GM23248 (cell line): ENCODE data around the gene DHH. TPM values are rescaled to one million over a fixed set of nuclear protein-coding genes. Genes with fewer than 3 reads are reported as not detected.

Experiments used
- DNase-seq: peaks from one replicate; pipeline ENCODE4 v3.0.0-alpha.2; 2015
- H2AFZ ChIP-seq: fragments of 200-600 bp; sonication (generic); 2 replicates; pipeline ENCODE4 v1.6.1; 2016; ENCODE audit warnings: antibody characterized with exemption
- H3F3A ChIP-seq: fragments of 200-600 bp; sonication (generic); 2 replicates; pipeline ENCODE4 v1.6.1; 2016; ENCODE audit warnings: mild to moderate bottlenecking, antibody characterized with exemption, mixed run types; ENCODE audit not compliant: insufficient read depth
- H3K27ac ChIP-seq: fragments of 200-600 bp; sonication (generic); 2 replicates; pipeline ENCODE4 v1.5.1; 2016; ENCODE audit warnings: mild to moderate bottlenecking
- H3K27me3 ChIP-seq: fragments of 200-600 bp; sonication (generic); replicated peaks from 2 replicates; pipeline ENCODE4 v1.6.1; 2016; ENCODE audit warnings: mild to moderate bottlenecking; ENCODE audit not compliant: insufficient read depth
- H3K36me3 ChIP-seq: fragments of 200-600 bp; sonication (generic); 2 replicates; pipeline ENCODE4 v1.6.1; 2016; ENCODE audit warnings: low read depth, mild to moderate bottlenecking
- H3K4me1 ChIP-seq: fragments of 200-600 bp; sonication (generic); 2 replicates; pipeline ENCODE4 v1.6.1; 2016; ENCODE audit warnings: mild to moderate bottlenecking; ENCODE audit not compliant: insufficient read depth
- H3K4me2 ChIP-seq: fragments of 200-600 bp; sonication (generic); one replicate; pipeline ENCODE4 v1.6.1; 2016; ENCODE audit warnings: mild to moderate bottlenecking; ENCODE audit not compliant: unreplicated experiment
- H3K4me3 ChIP-seq: fragments of 200-600 bp; sonication (generic); 2 replicates; pipeline ENCODE4 v1.5.1; 2016; ENCODE audit warnings: mild to moderate bottlenecking
- H3K79me2 ChIP-seq: fragments of 200-600 bp; sonication (generic); 2 replicates; pipeline ENCODE4 v1.6.1; 2016; ENCODE audit warnings: mild to moderate bottlenecking; ENCODE audit not compliant: insufficient read depth
- H3K9ac ChIP-seq: fragments of 200-600 bp; sonication (generic); 2 replicates; pipeline ENCODE4 v1.6.1; 2016; ENCODE audit warnings: mild to moderate bottlenecking
- H3K9me2 ChIP-seq: fragments of 200-600 bp; sonication (generic); 2 replicates; pipeline ENCODE4 v1.6.1; 2016; ENCODE audit warnings: mixed run types, mild to moderate bottlenecking, moderate library complexity; ENCODE audit not compliant: insufficient read depth
- H3K9me3 ChIP-seq: fragments of 200-600 bp; sonication (generic); one replicate; pipeline ENCODE4 v1.6.1; 2017; ENCODE audit warnings: low read depth
- H4K20me1 ChIP-seq: fragments of 200-600 bp; sonication (generic); 2 replicates; pipeline ENCODE4 v1.6.0; 2016; ENCODE audit not compliant: insufficient read depth
- EZH2 ChIP-seq: fragments of 200-600 bp; sonication (generic); IDR thresholded peaks from 2 replicates; pipeline ENCODE4 v1.6.1; 2018; ENCODE audit warnings: antibody characterized with exemption, mild to moderate bottlenecking; ENCODE audit not compliant: insufficient read depth, poor library complexity, severe bottlenecking
- EZH2phosphoT487 ChIP-seq: fragments of 200-600 bp; sonication (generic); IDR thresholded peaks from 2 replicates; pipeline ENCODE4 v1.6.1; 2018; ENCODE audit warnings: antibody characterized with exemption, moderate library complexity, mild to moderate bottlenecking, low read depth; ENCODE audit not compliant: insufficient read depth
- WGBS, 2 experiments: methylation state at CpG; one replicate each; pipeline ENCODE4 v1.1.6; 2015 to 2017; ENCODE audit warnings: low lambda C conversion rate in 2 of 2, low coverage in 1 of 2; ENCODE audit errors: missing lambda C conversion rate in 2 of 2; 5-methylcytosine and 5-hydroxymethylcytosine counted together
- in situ Hi-C: fragments of 300-500 bp; cut with MboI; formaldehyde crosslinking; loops from 2 replicates; pipeline ENCODE4 v1.15.0; 2020
- polyA plus RNA-seq: library from polyadenylated mRNA; unstranded; fragments of >200 nt; fragmentation: Nextera tagmentation; extraction: Ambion mirVana; gene quantifications from 2 replicates; pipeline ENCODE4 v1.2.1, GENCODE V29; 2016
- total RNA-seq: library from RNA; depleted of rRNA; stranded (reverse); fragments of >200 nt; shearing (Covaris generic); gene quantifications from 2 replicates; pipeline ENCODE4 v1.2.3, GENCODE V29; 2014

DHH gene
- total and polyA plus RNA-seq, 2 experiments from 2014 or later, result not detected

- no peak for TF ChIP-seq EZH2
- no peak for TF ChIP-seq EZH2phosphoT487
- Histone ChIP-seq H4K20me1 (no peaks in the 10 kb centered on the region), H3K4me1 (0 out of 2 replicates have a peak, but pooled peaks cover 4% of the 10 kb centered on the region), H3K9me3 (no peaks in the 10 kb centered on the region), H3K36me3 (peaks cover 14% of the 10 kb centered on the region), H3F3A (0 out of 2 replicates have a peak, but pooled peaks cover 16% of the 10 kb centered on the region), H3K4me3 (no peak overlapping the region), H3K27ac (no peak overlapping the region), H3K27me3 (peaks cover 18% of the 10 kb centered on the region), H3K9me2 (no peaks in the 10 kb centered on the region), H3K9ac (no peak overlapping the region), H2AFZ (no peak overlapping the region), H3K79me2 (peaks cover 6% of the 10 kb centered on the region; the same call in 1 of the 2 replicates), H3K4me2 (no peak overlapping the region)
- DNase-seq, result peak; percentile 50
- in situ Hi-C loops, result loop anchor here (10.0 kb wide), 1 partner anchor 137 kb away; no protein-coding TSS in a partner anchor
- WGBS, 2 experiments, result 65 to 69% methylated on average over 4 of the region's 4 CpGs
These were observed 3.4 kb upstream of the DHH start for GRCh38 chr12:49098035-49098451.

GRCh38 chr12:49097381-49097780 is 2.8 kb upstream of the DHH start:
- Histone ChIP-seq H3K27ac (no peak overlapping the region), H3K9me3 (no peaks in the 10 kb centered on the region), H3K4me3 (no peak overlapping the region), H3K9ac (no peak overlapping the region), H3K36me3 (peaks cover 11% of the 10 kb centered on the region), H3K9me2 (no peaks in the 10 kb centered on the region), H3K79me2 (no peaks in the 10 kb centered on the region), H4K20me1 (no peaks in the 10 kb centered on the region), H3K4me2 (no peak overlapping the region), H2AFZ (no peak overlapping the region), H3K4me1 (peaks cover 7% of the 10 kb centered on the region; the same call in 1 of the 2 replicates), H3F3A (0 out of 2 replicates have a peak, but pooled peaks cover 16% of the 10 kb centered on the region), H3K27me3 (peaks cover 19% of the 10 kb centered on the region)
- in situ Hi-C loops, result loop anchor here (10.0 kb wide), 1 partner anchor 137 kb away; no protein-coding TSS in a partner anchor
- 84 to 88% methylated on average over 3 of the region's 3 CpGs for WGBS, 2 experiments
- no peak for TF ChIP-seq EZH2phosphoT487
- no peak for TF ChIP-seq EZH2
- no peak for DNase-seq

- Histone ChIP-seq H3K4me1 (peaks cover 14% of the 10 kb centered on the region; the same call in 1 of the 2 replicates), H3K9ac (no peak overlapping the region), H3K9me3 (no peaks in the 10 kb centered on the region), H3K27ac (no peak overlapping the region), H3F3A (peaks cover 16% of the 10 kb centered on the region; the same call in 1 of the 2 replicates), H3K9me2 (no peaks in the 10 kb centered on the region), H3K4me2 (no peak overlapping the region), H2AFZ (no peak overlapping the region), H4K20me1 (no peaks in the 10 kb centered on the region), H3K36me3 (peaks cover 3% of the 10 kb centered on the region; the same call in 1 of the 2 replicates), H3K4me3 (no peak overlapping the region), H3K27me3 (peaks cover 19% of the 10 kb centered on the region), H3K79me2 (no peaks in the 10 kb centered on the region)
- no peak for DNase-seq
- TF ChIP-seq EZH2phosphoT487 (no peak), EZH2 (no peak)
- in situ Hi-C loops, result loop anchor here (10.0 kb wide), 1 partner anchor 140 kb away; no protein-coding TSS in a partner anchor
- 63 to 72% methylated on average over 2 of the region's 2 CpGs for WGBS, 2 experiments
These were observed 369 bp upstream of the DHH start for GRCh38 chr12:49094975-49095365.

GRCh38 chr12:49093792-49094159 is 825 bp downstream of the DHH start:
- peaks cover 19% of the 10 kb centered on the region for H3K27me3 ChIP-seq
- H3K9ac ChIP-seq, result no peak overlapping the region
- H3K9me3 ChIP-seq, result no peaks in the 10 kb centered on the region
- no peak for DNase-seq
- H2AFZ ChIP-seq, result no peak overlapping the region
- peaks cover 3% of the 10 kb centered on the region; the same call in 1 of the 2 replicates for H3K36me3 ChIP-seq
- no peaks in the 10 kb centered on the region for H3K9me2 ChIP-seq
- peaks cover 16% of the 10 kb centered on the region; the same call in 1 of the 2 replicates for H3F3A ChIP-seq
- H3K79me2 ChIP-seq, result no peaks in the 10 kb centered on the region
- H4K20me1 ChIP-seq, result no peaks in the 10 kb centered on the region
- no peak for TF ChIP-seq EZH2
- TF ChIP-seq EZH2phosphoT487, result no peak
- H3K4me3 ChIP-seq, result 0 out of 2 replicates have a peak overlapping the region, but pooled peaks have one; percentile 11
- H3K4me1 ChIP-seq, result peaks cover 14% of the 10 kb centered on the region; the same call in 1 of the 2 replicates
- in situ Hi-C loops, result loop anchor here (10.0 kb wide), 1 partner anchor 141 kb away; no protein-coding TSS in a partner anchor
- H3K27ac ChIP-seq, result no peak overlapping the region
- 8 to 11% methylated on average over 7 to 9 of the region's 9 CpGs for WGBS, 2 experiments
- H3K4me2 ChIP-seq, result peak overlapping the region; percentile 37
